Measurements from ENCODE around the gene KRTAP21-3.

DNA sequence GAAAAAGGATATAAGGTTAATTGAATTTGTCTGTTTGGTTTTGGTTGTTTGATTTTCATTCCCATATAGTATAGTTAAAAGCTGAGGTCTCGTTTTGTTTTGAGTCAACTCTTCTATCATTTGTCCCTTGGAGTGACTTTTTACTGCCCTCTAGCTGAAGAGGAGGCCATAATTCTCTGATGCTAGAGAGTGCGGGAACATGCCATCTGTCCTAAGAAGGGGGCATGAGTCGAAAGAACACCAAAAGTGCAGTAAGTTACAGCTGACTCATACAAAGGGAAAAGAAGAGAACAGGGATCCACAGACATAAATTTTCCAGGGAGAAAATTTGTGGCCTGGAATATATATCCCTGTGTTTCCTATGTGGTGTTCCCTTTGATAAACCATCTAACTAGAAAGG lies 4.1 kb downstream of the KRTAP21-3 start:
- TF ChIP-seq EZH2 (IDR thresholded peaks at IDR 0.05; ENCODE audit: insufficient read depth, poor library complexity, severe bottlenecking) (no peak), EZH2phosphoT487 (IDR thresholded peaks at IDR 0.05; ENCODE audit: insufficient read depth, low read depth) (no peak)

Data from GM23248 (cell line).